PFSK-1 (cell line): ENCODE results near the gene CEP295NL.
A peak's percentile ranks its signal among the peaks of the same experiment; 100 is the strongest.

Source experiments
- FOXP2 ChIP-seq: optimal IDR thresholded peaks from 2 replicates; pipeline ENCODE3; 2011; ENCODE audit warnings: borderline replicate concordance, control low read depth, inconsistent platforms; ENCODE audit not compliant: insufficient read depth; ENCODE audit errors: extremely low read length, extremely low read depth
- POLR2AphosphoS5 ChIP-seq: IDR thresholded peaks from 2 replicates; pipeline ENCODE4 v1.6.1; 2012; ENCODE audit warnings: low read depth, mild to moderate bottlenecking, control low read depth, low read length, moderate library complexity
- REST ChIP-seq, 2 experiments: IDR thresholded peaks; 2 replicates each; pipeline versions ENCODE4 v1.6.1 to v1.8.0; 2011 to 2012; ENCODE audit warnings: low read depth in 2 of 2, low read length in 2 of 2, control low read depth in 1 of 2, inconsistent platforms in 1 of 2, mild to moderate bottlenecking in 1 of 2, moderate library complexity in 1 of 2; ENCODE audit not compliant: insufficient read depth in 1 of 2
- SIN3A ChIP-seq: IDR thresholded peaks from 2 replicates; pipeline ENCODE4 v1.6.1; 2012; ENCODE audit warnings: mild to moderate bottlenecking, low read length, moderate library complexity, borderline replicate concordance; ENCODE audit not compliant: insufficient read depth
- TAF1 ChIP-seq: IDR thresholded peaks from 2 replicates; pipeline ENCODE4 v1.6.1; 2012; ENCODE audit warnings: low read length, control low read depth, borderline replicate concordance; ENCODE audit not compliant: insufficient read depth

CEP295NL gene

GRCh38 chr17:78870621-78871020 lies 32.4 kb downstream of the CEP295NL start:
- TF ChIP-seq REST (IDR thresholded peaks at IDR 0.05; ENCODE audit: insufficient read depth in 1 of 2, low read depth in 2 of 2, low read length in 2 of 2) = no peak
- no peak for TF ChIP-seq SIN3A
- TF ChIP-seq TAF1 = no peak
- no peak for TF ChIP-seq POLR2AphosphoS5
- no peak for TF ChIP-seq FOXP2

GRCh38 chr17:78868391-78868790 lies 34.6 kb downstream of the CEP295NL start:
- no peak for TF ChIP-seq TAF1
- TF ChIP-seq POLR2AphosphoS5 = no peak
- no peak for TF ChIP-seq SIN3A
- no peak for TF ChIP-seq FOXP2
- no peak for TF ChIP-seq REST (IDR thresholded peaks at IDR 0.05; ENCODE audit: insufficient read depth in 1 of 2, low read depth in 2 of 2, low read length in 2 of 2)

DNA sequence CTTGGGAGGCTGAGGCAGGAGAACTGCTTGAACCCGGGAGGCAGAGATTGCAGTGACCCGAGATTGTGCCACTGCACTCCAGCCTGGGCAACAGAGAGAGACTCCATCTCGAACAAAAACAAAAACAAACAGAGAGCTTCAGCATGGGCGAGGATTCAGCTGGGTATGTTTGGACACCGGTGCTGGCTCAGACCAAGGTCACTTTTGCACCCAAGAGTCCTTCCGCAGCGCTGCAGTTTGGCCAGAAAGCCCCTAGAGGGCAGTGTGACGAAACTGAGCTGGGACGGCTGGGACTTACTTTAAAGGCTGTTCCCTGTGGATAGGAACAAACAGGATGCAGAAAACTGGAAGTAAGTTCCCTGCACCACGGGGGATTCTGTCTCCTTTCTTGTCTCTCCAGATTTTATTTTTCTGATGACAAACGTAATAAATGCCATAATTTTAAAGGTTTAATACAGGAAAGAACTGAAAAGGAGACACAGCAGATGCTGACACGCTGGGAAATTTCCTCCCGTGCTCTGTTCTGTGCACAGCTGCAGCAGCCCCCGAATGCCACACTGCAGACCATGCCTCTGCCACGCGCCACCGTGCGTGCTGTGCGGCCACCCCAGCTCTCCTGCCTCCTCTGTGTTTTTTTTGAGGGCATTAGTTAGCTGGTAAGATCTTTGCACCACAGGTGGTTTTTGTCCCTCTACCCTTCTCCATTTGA lies 37.2 kb downstream of the CEP295NL start:
- TF ChIP-seq POLR2AphosphoS5 (no peak), REST (IDR thresholded peaks at IDR 0.05; ENCODE audit: insufficient read depth in 1 of 2, low read depth in 2 of 2, low read length in 2 of 2) (no peak), SIN3A (0 out of 2 replicates have a peak, but pooled peaks have one; percentile 37), TAF1 (no peak), FOXP2 (peak; percentile 23)

GRCh38 chr17:78864117-78864516 lies 38.9 kb downstream of the CEP295NL start:
- no peak for TF ChIP-seq TAF1
- TF ChIP-seq FOXP2 = no peak
- no peak for TF ChIP-seq POLR2AphosphoS5
- no peak for TF ChIP-seq SIN3A
- no peak for TF ChIP-seq REST (IDR thresholded peaks at IDR 0.05; ENCODE audit: insufficient read depth in 1 of 2, low read depth in 2 of 2, low read length in 2 of 2)
